ENCODE data around the gene CD28.

The CD28 gene

DNA sequence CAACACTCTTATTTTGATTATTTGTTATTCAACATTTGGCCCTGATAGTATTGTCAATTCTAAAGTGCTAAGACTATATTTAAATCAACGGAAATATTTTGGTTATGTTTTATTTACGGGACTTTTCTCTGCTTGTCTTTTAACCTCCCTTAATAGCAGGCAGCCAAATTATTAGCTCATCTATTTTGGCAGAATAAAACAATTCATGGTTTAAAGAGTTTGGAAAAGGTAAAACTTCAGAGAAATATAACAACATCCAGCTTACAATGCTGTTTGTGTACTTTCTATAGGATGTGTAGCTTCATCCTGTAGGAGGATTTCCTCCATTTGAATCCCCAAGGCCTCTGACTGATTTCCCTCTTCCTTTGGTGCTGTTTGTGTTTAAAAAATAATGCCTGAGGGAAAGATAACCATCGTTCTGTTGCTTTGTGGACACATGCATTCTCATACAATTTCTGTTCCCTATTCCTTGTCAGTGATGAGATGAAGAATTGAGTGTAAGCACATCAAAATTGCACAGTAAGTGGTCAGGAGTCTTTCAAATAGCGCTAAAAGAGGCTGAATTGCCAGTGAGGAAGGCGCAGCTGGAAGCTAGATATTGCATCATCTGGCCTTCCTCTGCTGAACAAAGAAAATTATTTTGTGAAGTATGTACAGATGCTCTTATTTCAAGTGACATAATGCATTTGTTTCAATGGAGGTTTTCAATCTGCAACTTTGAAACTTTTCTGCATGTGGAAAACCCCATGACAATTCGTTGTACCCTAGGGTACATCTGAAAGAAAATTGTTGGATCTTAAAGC lies 80.3 kb downstream of the CD28 start:
- DNase-seq: no peak

DNA sequence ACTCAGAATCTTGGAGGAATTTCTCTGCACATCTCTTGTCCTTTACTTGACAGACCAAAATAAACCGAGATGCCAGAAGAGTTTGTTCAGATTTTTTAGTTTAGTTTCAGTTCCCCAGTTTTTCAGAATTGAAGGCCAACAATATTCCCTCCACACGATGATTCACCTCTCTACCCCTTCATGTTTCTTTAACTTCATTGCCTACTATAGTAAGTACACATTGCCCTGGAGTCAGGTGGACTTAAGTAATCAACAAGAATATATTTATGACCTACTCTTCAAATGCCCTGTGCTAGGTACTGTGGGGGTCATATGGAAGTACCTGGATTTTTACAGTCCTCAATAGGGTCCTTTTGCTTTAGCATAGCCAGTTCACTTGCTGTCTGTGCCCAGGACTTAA lies 81.5 kb downstream of the CD28 start:
- DNase-seq: no peak

Measured in hippocampal formation (tissue), 2 donors.